ENCODE data around the gene BEND5. TPM values are rescaled to one million over a fixed set of nuclear protein-coding genes. Genes with fewer than 3 reads are reported as not detected.

The BEND5 gene
- total and polyA plus RNA-seq, 4 donors, result 0.12 to 0.93 (median 0.19) TPM

GRCh38 chr1:48686159-48686558 is 90.5 kb downstream of the BEND5 start:
- no peaks in the 10 kb centered on the region for H3K27me3 ChIP-seq (ENCODE audit: control insufficient read depth in 4 of 4, insufficient read depth in 4 of 4, low read length in 3 of 4)
- no peak for DNase-seq (ENCODE audit: low spot score)
- H3K4me1 ChIP-seq (ENCODE audit: control insufficient read depth in 4 of 4, insufficient read depth in 4 of 4, low read length in 3 of 4), result peaks cover 4 to 16% (median 8%) of the 10 kb centered on the region in 4 donors
- no peak overlapping the region for H3K27ac ChIP-seq (ENCODE audit: low read depth in 1 of 2, low read length in 2 of 2)
- no peak overlapping the region for H3K9ac ChIP-seq (ENCODE audit: low read depth in 1 of 2, low read length in 2 of 2)
- no peaks in the 10 kb centered on the region for H3K36me3 ChIP-seq (ENCODE audit: control insufficient read depth in 4 of 4, insufficient read depth in 3 of 4, low read depth in 1 of 4, low read length in 3 of 4)
- no peak overlapping the region for H3K4me3 ChIP-seq (ENCODE audit: low read depth in 1 of 3, low read length in 3 of 3)
- 62% methylated on average over 5 of the region's 5 CpGs for WGBS
- TF ChIP-seq HNF4A (conservative IDR thresholded peaks at IDR 0.05), result peak; percentile 65 to 76
- TF ChIP-seq FOXA2 (IDR thresholded peaks at IDR 0.05), result no peak
- peak; percentile 26 to 70 for TF ChIP-seq RXRA (IDR thresholded peaks at IDR 0.05)
- no peaks in the 10 kb centered on the region for H3K9me3 ChIP-seq (ENCODE audit: control insufficient read depth in 4 of 4, low read length in 3 of 4)

DNA sequence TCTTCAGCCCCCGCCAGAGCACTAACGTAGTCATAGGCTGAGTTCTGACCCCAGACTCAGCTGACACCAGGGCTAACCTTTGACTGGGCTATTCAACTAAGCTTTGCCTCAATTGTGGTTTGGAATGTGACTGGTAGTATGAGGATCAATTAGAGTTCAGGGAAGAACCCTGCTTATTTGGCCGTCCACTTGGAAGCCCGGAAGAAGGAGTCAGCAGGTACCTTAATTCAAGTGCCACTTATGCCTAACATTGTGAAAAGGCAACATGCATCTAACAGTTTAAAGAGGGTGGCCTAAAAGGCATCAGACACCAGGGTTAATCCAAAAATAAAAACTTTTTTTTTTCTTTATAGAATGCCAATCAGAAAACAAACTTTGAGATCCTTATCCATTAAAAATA is 92.3 kb downstream of the BEND5 start:
- H3K4me1 ChIP-seq (ENCODE audit: control insufficient read depth in 4 of 4, insufficient read depth in 4 of 4, low read length in 3 of 4), result peaks cover 14 to 34% (median 25%) of the 10 kb centered on the region in 4 donors
- H3K9me3 ChIP-seq (ENCODE audit: control insufficient read depth in 4 of 4, low read length in 3 of 4), result no peaks in the 10 kb centered on the region
- DNase-seq (ENCODE audit: low spot score), result no peak
- no peak overlapping the region for H3K4me3 ChIP-seq (ENCODE audit: low read depth in 1 of 3, low read length in 3 of 3)
- no peak overlapping the region for H3K27ac ChIP-seq (ENCODE audit: low read depth in 1 of 2, low read length in 2 of 2)
- WGBS, result 93% methylated on average over 4 of the region's 4 CpGs
- no peaks in the 10 kb centered on the region for H3K27me3 ChIP-seq (ENCODE audit: control insufficient read depth in 4 of 4, insufficient read depth in 4 of 4, low read length in 3 of 4)
- H3K9ac ChIP-seq (ENCODE audit: low read depth in 1 of 2, low read length in 2 of 2), result no peak overlapping the region
- TF ChIP-seq RXRA (IDR thresholded peaks at IDR 0.05) (no peak), GABPA (IDR thresholded peaks at IDR 0.05 in 1 of 2, conservative IDR thresholded peaks at IDR 0.05 in 1 of 2) (no peak), ATF3 (IDR thresholded peaks at IDR 0.05) (no peak), JUND (IDR thresholded peaks at IDR 0.05) (no peak), YY1 (IDR thresholded peaks at IDR 0.05) (no peak), TAF1 (conservative IDR thresholded peaks at IDR 0.05) (no peak), HNF4A (conservative IDR thresholded peaks at IDR 0.05) (no peak), EGR1 (IDR thresholded peaks at IDR 0.05; ENCODE audit: low read depth in 2 of 2) (no peak), FOXA2 (IDR thresholded peaks at IDR 0.05) (no peak), SP1 (IDR thresholded peaks at IDR 0.05) (no peak), HNF4G (IDR thresholded peaks at IDR 0.05) (no peak), FOXA1 (IDR thresholded peaks at IDR 0.05) (no peak), RAD21 (IDR thresholded peaks at IDR 0.05) (no peak)
- TF ChIP-seq, protein P1, sequence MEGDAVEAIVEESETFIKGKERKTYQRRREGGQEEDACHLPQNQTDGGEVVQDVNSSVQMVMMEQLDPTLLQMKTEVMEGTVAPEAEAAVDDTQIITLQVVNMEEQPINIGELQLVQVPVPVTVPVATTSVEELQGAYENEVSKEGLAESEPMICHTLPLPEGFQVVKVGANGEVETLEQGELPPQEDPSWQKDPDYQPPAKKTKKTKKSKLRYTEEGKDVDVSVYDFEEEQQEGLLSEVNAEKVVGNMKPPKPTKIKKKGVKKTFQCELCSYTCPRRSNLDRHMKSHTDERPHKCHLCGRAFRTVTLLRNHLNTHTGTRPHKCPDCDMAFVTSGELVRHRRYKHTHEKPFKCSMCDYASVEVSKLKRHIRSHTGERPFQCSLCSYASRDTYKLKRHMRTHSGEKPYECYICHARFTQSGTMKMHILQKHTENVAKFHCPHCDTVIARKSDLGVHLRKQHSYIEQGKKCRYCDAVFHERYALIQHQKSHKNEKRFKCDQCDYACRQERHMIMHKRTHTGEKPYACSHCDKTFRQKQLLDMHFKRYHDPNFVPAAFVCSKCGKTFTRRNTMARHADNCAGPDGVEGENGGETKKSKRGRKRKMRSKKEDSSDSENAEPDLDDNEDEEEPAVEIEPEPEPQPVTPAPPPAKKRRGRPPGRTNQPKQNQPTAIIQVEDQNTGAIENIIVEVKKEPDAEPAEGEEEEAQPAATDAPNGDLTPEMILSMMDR (IDR thresholded peaks at IDR 0.05; ENCODE audit: low read depth, low read length, missing input control), result no peak
- TF ChIP-seq, protein P2, sequence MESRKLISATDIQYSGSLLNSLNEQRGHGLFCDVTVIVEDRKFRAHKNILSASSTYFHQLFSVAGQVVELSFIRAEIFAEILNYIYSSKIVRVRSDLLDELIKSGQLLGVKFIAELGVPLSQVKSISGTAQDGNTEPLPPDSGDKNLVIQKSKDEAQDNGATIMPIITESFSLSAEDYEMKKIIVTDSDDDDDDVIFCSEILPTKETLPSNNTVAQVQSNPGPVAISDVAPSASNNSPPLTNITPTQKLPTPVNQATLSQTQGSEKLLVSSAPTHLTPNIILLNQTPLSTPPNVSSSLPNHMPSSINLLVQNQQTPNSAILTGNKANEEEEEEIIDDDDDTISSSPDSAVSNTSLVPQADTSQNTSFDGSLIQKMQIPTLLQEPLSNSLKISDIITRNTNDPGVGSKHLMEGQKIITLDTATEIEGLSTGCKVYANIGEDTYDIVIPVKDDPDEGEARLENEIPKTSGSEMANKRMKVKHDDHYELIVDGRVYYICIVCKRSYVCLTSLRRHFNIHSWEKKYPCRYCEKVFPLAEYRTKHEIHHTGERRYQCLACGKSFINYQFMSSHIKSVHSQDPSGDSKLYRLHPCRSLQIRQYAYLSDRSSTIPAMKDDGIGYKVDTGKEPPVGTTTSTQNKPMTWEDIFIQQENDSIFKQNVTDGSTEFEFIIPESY (IDR thresholded peaks at IDR 0.05), result no peak
- TF ChIP-seq, protein P3, sequence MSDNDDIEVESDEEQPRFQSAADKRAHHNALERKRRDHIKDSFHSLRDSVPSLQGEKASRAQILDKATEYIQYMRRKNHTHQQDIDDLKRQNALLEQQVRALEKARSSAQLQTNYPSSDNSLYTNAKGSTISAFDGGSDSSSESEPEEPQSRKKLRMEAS (IDR thresholded peaks at IDR 0.05), result no peak
- TF ChIP-seq, protein P4, sequence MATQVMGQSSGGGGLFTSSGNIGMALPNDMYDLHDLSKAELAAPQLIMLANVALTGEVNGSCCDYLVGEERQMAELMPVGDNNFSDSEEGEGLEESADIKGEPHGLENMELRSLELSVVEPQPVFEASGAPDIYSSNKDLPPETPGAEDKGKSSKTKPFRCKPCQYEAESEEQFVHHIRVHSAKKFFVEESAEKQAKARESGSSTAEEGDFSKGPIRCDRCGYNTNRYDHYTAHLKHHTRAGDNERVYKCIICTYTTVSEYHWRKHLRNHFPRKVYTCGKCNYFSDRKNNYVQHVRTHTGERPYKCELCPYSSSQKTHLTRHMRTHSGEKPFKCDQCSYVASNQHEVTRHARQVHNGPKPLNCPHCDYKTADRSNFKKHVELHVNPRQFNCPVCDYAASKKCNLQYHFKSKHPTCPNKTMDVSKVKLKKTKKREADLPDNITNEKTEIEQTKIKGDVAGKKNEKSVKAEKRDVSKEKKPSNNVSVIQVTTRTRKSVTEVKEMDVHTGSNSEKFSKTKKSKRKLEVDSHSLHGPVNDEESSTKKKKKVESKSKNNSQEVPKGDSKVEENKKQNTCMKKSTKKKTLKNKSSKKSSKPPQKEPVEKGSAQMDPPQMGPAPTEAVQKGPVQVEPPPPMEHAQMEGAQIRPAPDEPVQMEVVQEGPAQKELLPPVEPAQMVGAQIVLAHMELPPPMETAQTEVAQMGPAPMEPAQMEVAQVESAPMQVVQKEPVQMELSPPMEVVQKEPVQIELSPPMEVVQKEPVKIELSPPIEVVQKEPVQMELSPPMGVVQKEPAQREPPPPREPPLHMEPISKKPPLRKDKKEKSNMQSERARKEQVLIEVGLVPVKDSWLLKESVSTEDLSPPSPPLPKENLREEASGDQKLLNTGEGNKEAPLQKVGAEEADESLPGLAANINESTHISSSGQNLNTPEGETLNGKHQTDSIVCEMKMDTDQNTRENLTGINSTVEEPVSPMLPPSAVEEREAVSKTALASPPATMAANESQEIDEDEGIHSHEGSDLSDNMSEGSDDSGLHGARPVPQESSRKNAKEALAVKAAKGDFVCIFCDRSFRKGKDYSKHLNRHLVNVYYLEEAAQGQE (IDR thresholded peaks at IDR 0.05), result no peak
- no peaks in the 10 kb centered on the region for H3K36me3 ChIP-seq (ENCODE audit: control insufficient read depth in 4 of 4, insufficient read depth in 3 of 4, low read depth in 1 of 4, low read length in 3 of 4)
